Measurements from ENCODE around the gene USP33.

- TF ChIP-seq CTCF (IDR thresholded peaks at IDR 0.05; ENCODE audit: insufficient read depth, low read length, poor library complexity, severe bottlenecking) (no peak), EZH2phosphoT487 (conservative IDR thresholded peaks at IDR 0.05; ENCODE audit: low read length) (no peak)
These were observed 86.6 kb downstream of the USP33 start for GRCh38 chr1:77673030-77673429.
